Measurements from ENCODE around the gene MARCHF6.
"Not testable (repeated sequence)": the region's sequence is repeated elsewhere in the genome, so short reads cannot be mapped to it uniquely, and the experiment has no call there.

The MARCHF6 gene

GRCh38 chr5:10323588-10324488, 29.7 kb upstream of the MARCHF6 start:
- DNase-seq = no peak

GRCh38 chr5:10324518-10325370, 28.8 kb upstream of the MARCHF6 start:
- no peak for DNase-seq

GRCh38 chr5:10328323-10328722, 25.2 kb upstream of the MARCHF6 start:
- DNase-seq = no peak

GRCh38 chr5:10329446-10329819, 24.1 kb upstream of the MARCHF6 start:
- no peak for DNase-seq

- DNase-seq = no peak
Observed at GRCh38 chr5:10329820-10330481, 23.5 kb upstream of the MARCHF6 start.

GRCh38 chr5:10330511-10331230, 22.8 kb upstream of the MARCHF6 start:
- DNase-seq = no peak

- no peak for DNase-seq
Observed at GRCh38 chr5:10331341-10331796, 22.1 kb upstream of the MARCHF6 start.

GRCh38 chr5:10332301-10332700, 21.2 kb upstream of the MARCHF6 start:
- DNase-seq = no peak

GRCh38 chr5:10333154-10334006, 20.1 kb upstream of the MARCHF6 start:
- no peak for DNase-seq

- DNase-seq = no peak
Observed at GRCh38 chr5:10334831-10335230, 18.7 kb upstream of the MARCHF6 start.

- DNase-seq = no peak
Observed at GRCh38 chr5:10335711-10336470, 17.6 kb upstream of the MARCHF6 start.

- no peak for DNase-seq
Observed at GRCh38 chr5:10337107-10337506, 16.4 kb upstream of the MARCHF6 start.

- DNase-seq = no peak
Observed at GRCh38 chr5:10337986-10338385, 15.5 kb upstream of the MARCHF6 start.

GRCh38 chr5:10338686-10339057, 14.8 kb upstream of the MARCHF6 start:
- DNase-seq = no peak

- DNase-seq = no peak
Observed at GRCh38 chr5:10339058-10339811, 14.3 kb upstream of the MARCHF6 start.

- DNase-seq = no peak
Observed at GRCh38 chr5:10339958-10340357, 13.5 kb upstream of the MARCHF6 start.

- no peak for DNase-seq
Observed at GRCh38 chr5:10343486-10343885, 10.0 kb upstream of the MARCHF6 start.

- not testable (repeated sequence) for DNase-seq
Observed at GRCh38 chr5:10344461-10345106, 8.9 kb upstream of the MARCHF6 start.

GRCh38 chr5:10348258-10348657, 5.2 kb upstream of the MARCHF6 start:
- DNase-seq = no peak

Data from activated effector memory CD4-positive, alpha-beta T cell treated with anti-CD3 and anti-CD28 coated beads, Interleukin-2, amount 50 U/mL, for 16 hours (primary cell).